ENCODE data around the gene DLG2.

Gene DLG2

GRCh38 chr11:84819128-84819527, 808.0 kb downstream of the DLG2 start:
- TF ChIP-seq, protein P1, sequence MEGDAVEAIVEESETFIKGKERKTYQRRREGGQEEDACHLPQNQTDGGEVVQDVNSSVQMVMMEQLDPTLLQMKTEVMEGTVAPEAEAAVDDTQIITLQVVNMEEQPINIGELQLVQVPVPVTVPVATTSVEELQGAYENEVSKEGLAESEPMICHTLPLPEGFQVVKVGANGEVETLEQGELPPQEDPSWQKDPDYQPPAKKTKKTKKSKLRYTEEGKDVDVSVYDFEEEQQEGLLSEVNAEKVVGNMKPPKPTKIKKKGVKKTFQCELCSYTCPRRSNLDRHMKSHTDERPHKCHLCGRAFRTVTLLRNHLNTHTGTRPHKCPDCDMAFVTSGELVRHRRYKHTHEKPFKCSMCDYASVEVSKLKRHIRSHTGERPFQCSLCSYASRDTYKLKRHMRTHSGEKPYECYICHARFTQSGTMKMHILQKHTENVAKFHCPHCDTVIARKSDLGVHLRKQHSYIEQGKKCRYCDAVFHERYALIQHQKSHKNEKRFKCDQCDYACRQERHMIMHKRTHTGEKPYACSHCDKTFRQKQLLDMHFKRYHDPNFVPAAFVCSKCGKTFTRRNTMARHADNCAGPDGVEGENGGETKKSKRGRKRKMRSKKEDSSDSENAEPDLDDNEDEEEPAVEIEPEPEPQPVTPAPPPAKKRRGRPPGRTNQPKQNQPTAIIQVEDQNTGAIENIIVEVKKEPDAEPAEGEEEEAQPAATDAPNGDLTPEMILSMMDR (IDR thresholded peaks at IDR 0.05; ENCODE audit: low read length, missing control alignments): no peak
- H3K4me3 ChIP-seq (replicated peaks; ENCODE audit: low read depth, low read length): no peak overlapping the region
- peak; percentile 13 for DNase-seq (ENCODE audit: low read depth)

GRCh38 chr11:84817998-84818397, 809.1 kb downstream of the DLG2 start:
- DNase-seq (ENCODE audit: low read depth): peak; percentile 73
- no peak overlapping the region for H3K4me3 ChIP-seq (replicated peaks; ENCODE audit: low read depth, low read length)
- TF ChIP-seq, protein P1 (IDR thresholded peaks at IDR 0.05; ENCODE audit: low read length, missing control alignments): no peak

DNA sequence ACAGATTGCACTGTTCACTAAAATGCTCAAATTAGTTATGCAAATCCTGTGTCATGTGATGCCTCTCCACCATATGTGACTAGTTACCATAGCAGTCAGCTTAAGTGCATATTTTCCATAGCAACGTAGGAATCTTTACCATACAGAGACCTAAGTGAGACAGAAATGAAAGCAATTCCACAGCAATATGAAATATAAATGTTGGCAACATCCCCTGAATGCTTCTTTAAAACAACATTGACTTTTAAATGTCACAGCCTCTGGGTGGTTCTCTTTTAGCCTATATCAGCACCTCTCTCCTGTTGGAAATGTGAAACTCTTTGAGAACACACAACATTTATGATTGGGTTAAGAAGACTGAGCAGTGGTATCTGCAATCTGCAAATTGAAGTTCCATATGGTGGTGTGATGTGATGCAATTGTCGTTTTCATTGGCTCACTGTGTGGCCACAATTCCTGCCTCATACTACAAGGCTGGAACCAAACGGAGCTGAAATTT, 814.6 kb downstream of the DLG2 start:
- no peak for DNase-seq (ENCODE audit: low read depth)
- TF ChIP-seq, protein P1 (IDR thresholded peaks at IDR 0.05; ENCODE audit: low read length, missing control alignments): no peak
- no peak overlapping the region for H3K4me3 ChIP-seq (replicated peaks; ENCODE audit: low read depth, low read length)

DNA sequence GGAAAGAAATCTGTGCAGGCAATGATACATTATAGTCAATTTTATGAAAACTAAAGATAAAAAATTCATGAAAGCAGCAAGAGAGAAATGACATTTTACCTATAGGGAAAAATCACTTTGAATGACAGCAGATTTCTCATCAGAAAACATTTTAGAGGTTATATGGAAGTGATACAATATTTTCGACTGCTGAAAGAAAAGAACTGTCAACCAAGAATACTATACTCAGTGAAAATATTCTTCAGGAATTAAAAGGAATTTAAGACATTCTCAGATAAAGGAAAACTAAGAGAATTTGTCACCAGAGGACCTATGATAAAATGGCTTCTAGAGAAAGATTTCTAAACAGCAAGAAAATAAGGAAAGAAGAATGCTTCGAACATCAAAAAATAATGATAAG, 820.8 kb downstream of the DLG2 start:
- no peak for DNase-seq (ENCODE audit: low read depth)
- H3K4me3 ChIP-seq (replicated peaks; ENCODE audit: low read depth, low read length): no peak overlapping the region
- TF ChIP-seq, protein P1 (IDR thresholded peaks at IDR 0.05; ENCODE audit: low read length, missing control alignments): no peak

- TF ChIP-seq, protein P1 (IDR thresholded peaks at IDR 0.05; ENCODE audit: low read length, missing control alignments): no peak
- H3K4me3 ChIP-seq (replicated peaks; ENCODE audit: low read depth, low read length): no peak overlapping the region
- no peak for DNase-seq (ENCODE audit: low read depth)
These were observed 823.1 kb downstream of the DLG2 start for GRCh38 chr11:84804041-84804440.

DNA sequence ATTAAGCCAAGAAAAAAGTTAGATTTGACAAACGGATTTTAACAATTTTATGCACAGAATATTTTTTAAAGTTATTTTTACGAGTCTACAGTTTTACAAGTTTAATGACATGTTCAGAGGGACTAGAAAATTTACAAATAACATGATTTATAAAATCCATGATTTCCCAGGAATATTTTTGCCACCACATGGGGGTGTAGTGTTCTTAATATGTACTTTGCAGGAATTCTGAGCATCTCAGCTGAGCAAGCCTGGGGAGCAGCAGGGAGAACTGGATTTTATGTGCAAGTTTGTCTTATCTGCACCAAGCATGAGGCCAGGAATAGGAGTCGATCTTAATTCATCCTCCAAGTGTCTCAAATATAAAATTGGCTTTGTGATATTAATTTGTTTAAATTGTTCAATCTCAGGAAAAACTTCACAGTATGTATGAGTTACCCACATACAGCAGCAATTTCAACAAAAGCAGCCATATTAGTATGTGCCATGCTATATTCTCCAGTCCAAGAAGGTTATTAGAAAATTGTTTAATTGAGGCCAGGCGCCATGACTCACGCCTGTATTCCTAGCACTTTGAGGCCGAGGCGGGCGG, 826.3 kb downstream of the DLG2 start:
- TF ChIP-seq, protein P1 (IDR thresholded peaks at IDR 0.05; ENCODE audit: low read length, missing control alignments): peak; percentile 27
- H3K4me3 ChIP-seq (replicated peaks; ENCODE audit: low read depth, low read length): no peak overlapping the region
- DNase-seq (ENCODE audit: low read depth): peak; percentile 31

DNA sequence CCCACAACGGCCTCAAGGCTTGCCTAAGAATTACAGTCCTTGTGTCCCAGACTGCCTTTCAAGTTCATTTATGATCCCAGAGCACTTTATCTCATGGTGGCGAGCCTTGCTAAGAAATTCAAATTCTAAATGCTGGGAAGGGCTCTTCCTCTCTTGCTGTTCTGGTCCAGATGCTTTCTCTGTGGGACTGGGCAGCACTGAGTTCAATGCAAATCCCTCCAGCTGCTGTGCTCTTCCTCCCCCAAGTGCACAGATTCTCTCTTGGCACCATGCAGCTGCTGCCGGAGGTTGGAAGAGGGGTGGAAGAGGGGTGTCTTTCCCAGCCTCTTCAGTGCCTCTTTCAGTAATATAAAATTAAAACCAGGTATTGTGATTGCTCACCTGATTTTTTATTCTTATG, 828.0 kb downstream of the DLG2 start:
- TF ChIP-seq, protein P1 (IDR thresholded peaks at IDR 0.05; ENCODE audit: low read length, missing control alignments): no peak
- H3K4me3 ChIP-seq (replicated peaks; ENCODE audit: low read depth, low read length): no peak overlapping the region
- no peak for DNase-seq (ENCODE audit: low read depth)
